ENCODE data around the gene RNF38.
A peak's percentile ranks its signal among the peaks of the same experiment; 100 is the strongest.
"Not testable (repeated sequence)": the region's sequence is repeated elsewhere in the genome, so short reads cannot be mapped to it uniquely, and the experiment has no call there.

Gene RNF38

GRCh38 chr9:36399980-36400331, at the start of gene RNF38:
Gene RNF38 (minus strand): TSS chr9:36400269. CDS start chr9:36400108, 161 bp downstream.
- DNase-seq = no peak

GRCh38 chr9:36448555-36448954, 48.5 kb upstream of the RNF38 start:
- DNase-seq = not testable (repeated sequence)

GRCh38 chr9:36448017-36448416, 47.9 kb upstream of the RNF38 start:
- no peak for DNase-seq

GRCh38 chr9:36446678-36447077, 46.6 kb upstream of the RNF38 start:
- not testable (repeated sequence) for DNase-seq

- no peak for DNase-seq
Measured at GRCh38 chr9:36445800-36446361, 45.8 kb upstream of the RNF38 start.

- no peak for DNase-seq
Measured at GRCh38 chr9:36444203-36444602, 44.1 kb upstream of the RNF38 start.

GRCh38 chr9:36443581-36443980, 43.5 kb upstream of the RNF38 start:
- no peak for DNase-seq

GRCh38 chr9:36442710-36443109, 42.6 kb upstream of the RNF38 start:
- DNase-seq = no peak

GRCh38 chr9:36441966-36442365, 41.9 kb upstream of the RNF38 start:
- no peak for DNase-seq

GRCh38 chr9:36438536-36439236, 38.6 kb upstream of the RNF38 start:
- DNase-seq = peak; percentile 53

- no peak for DNase-seq
Measured at GRCh38 chr9:36437790-36438189, 37.7 kb upstream of the RNF38 start.

GRCh38 chr9:36436909-36437308, 36.8 kb upstream of the RNF38 start:
- DNase-seq = peak; percentile 85

GRCh38 chr9:36433386-36433785, 33.3 kb upstream of the RNF38 start:
- no peak for DNase-seq

- DNase-seq = no peak
Measured at GRCh38 chr9:36431078-36431477, 31.0 kb upstream of the RNF38 start.

- DNase-seq = no peak
Measured at GRCh38 chr9:36426945-36427344, 26.9 kb upstream of the RNF38 start.

- no peak for DNase-seq
Measured at GRCh38 chr9:36426348-36426747, 26.3 kb upstream of the RNF38 start.

GRCh38 chr9:36424289-36425055, 24.4 kb upstream of the RNF38 start:
- no peak for DNase-seq

- DNase-seq = no peak
Measured at GRCh38 chr9:36423206-36423605, 23.1 kb upstream of the RNF38 start.

- DNase-seq = no peak
Measured at GRCh38 chr9:36416890-36417289, 16.8 kb upstream of the RNF38 start.

- no peak for DNase-seq
Measured at GRCh38 chr9:36415822-36416525, 15.9 kb upstream of the RNF38 start.

GRCh38 chr9:36411410-36411809, 11.3 kb upstream of the RNF38 start:
- not testable (repeated sequence) for DNase-seq

- not testable (repeated sequence) for DNase-seq
Measured at GRCh38 chr9:36409076-36409475, 9.0 kb upstream of the RNF38 start.

- peak; percentile 76 for DNase-seq
Measured at GRCh38 chr9:36407122-36407723, 7.2 kb upstream of the RNF38 start.

Measured in DMS79 (cell line).